GM19455 (cell line): ENCODE measurements around the gene ITLN2.
"Not testable (repeated sequence)": the region's sequence is repeated elsewhere in the genome, so short reads cannot be mapped to it uniquely, and the experiment has no call there.

ENCODE experiments used
- ATAC-seq: cut with Tn5 transposase; IDR thresholded peaks from one replicate; pipeline ENCODE4 v1.9.1; 2021; ENCODE audit not compliant: unreplicated experiment

The ITLN2 gene

DNA sequence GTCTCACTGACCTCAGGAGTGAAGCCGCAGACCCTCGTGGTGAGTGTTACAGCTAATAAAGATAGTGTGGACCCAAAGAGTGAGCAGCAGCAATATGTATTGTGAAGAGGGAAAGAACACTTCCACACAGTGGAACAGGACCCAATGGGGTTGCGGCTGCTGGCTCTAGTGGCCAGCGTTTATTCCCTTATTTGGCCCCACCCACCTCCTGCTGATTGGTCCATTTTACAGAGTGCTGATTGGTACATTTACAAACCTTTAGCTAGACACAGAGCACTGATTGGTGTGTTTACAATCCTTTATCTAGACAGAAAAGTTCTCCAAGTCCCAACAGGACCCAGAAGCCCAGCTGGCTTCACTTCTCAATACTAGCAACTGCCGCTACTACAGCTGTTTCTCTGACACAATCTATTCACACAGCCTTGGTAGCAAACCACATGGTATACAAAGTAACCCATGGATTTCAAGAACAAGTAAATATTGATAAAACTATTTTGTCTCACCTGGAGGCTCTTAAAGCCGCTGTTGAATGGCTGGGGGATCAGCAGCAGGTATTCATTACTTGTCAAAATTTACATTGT lies 44.3 kb downstream of the ITLN2 start:
- no peak for ATAC-seq

DNA sequence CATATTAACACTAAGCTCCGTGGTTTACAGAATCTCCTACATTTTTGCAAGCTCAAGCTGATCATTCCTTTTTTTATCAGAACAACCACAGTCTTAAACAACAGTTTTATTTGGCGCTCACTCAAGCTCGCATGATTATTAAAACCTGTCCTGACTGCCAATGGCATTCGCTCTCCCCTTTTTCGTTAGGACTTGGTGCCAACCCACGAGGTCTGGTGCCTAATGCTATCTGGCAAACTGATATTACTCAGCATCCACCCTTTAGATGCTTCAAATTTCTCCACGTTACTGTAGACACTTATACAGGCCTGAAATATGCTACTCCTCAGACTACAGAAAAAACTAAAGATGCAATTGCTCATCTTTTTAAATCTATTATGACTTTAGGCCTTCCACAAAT lies 46.6 kb downstream of the ITLN2 start:
- no peak for ATAC-seq

DNA sequence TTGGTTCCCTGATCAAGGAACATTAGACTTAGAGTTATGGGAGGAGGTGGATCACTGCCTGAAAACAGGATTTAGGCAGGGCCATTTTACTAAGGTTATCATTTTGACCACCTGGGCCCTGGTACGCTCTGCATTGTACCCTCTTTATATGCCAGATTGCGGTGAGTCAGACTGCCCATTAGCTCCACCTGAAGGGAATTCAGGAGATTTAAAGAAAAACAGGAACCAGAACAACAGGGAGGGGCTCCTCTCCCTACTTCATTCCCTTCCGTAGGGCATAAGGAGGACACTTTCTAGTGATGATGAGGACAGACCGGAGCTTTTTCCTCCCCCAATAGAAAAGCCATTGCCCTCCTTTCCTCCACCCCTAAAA lies 49.0 kb downstream of the ITLN2 start:
- no peak for ATAC-seq

DNA sequence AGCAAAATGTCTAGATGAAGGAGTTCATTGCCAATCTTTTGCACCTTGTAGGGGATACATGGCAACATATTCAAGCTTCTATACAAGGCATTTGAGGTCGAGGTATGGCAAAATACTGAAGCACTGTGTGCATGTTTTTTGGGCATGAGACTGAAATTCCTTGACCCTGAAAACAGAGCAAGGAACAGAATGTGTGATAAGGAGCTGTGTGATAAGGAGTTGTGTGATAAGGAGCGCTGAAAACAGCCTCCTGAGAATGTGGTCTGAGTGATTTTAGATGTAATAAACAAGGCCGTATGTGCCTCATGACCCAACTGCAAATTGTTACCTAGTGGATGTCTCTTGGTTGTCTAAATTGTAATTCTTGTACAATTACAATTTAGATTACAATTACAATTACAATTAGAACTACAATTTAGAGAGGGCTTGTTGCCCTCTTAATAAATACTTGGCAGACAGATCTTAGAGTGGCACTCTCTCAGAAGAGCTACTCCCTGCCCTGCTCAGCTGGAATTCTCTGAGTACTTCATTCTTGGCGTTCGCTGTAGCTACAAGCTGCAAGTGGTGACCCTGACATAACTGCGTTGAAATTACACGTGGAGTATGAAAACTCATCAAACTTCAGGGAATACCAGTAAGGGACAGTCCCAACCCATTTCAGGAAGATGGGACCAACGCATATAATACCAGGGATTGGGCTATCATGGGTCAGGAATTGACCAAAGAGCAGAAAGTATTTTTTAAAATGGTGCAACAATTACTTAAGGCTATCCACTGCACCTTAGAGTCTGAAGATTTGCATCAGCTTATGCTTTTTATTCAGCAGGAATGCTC lies 49.6 kb downstream of the ITLN2 start:
- ATAC-seq: no peak

DNA sequence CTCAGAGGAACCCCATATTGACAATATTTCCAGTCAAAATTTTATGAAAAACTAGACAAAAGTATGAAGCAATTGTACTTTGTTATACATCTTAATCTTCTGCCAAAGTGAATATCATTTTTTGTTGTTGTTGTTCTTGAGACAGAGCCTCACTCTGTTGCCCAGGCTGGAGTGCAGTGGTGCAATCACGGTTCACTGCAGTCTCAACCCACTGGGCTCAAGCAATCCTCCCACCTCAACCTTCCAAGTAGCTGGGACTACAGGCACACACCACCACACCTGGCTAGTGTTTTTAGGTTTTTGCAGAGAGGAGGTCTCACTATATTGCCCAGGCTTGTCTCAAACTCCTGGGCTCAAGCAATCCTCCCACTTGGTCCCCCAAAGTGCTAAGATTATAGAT lies 52.4 kb downstream of the ITLN2 start:
- not testable (repeated sequence) for ATAC-seq

DNA sequence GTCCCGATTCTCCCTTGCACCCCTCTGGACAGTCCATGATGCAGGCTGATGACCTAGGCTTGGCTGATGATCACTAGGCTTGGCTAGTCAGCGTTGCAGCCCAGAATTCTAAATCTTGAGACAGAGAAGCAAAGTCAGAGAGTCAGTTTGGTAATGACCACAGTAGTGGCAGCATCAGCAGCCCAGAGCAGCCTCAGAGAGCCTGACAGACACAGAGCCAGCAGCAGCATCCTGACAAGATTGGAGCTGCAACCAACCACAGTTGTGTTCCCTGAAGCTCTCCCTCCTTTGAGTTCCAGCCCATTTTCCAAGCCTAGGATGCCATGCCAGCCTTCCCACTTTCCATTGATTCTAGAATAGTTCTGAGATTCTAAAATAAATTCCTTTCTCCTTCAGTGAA lies 52.8 kb downstream of the ITLN2 start:
- ATAC-seq: no peak

DNA sequence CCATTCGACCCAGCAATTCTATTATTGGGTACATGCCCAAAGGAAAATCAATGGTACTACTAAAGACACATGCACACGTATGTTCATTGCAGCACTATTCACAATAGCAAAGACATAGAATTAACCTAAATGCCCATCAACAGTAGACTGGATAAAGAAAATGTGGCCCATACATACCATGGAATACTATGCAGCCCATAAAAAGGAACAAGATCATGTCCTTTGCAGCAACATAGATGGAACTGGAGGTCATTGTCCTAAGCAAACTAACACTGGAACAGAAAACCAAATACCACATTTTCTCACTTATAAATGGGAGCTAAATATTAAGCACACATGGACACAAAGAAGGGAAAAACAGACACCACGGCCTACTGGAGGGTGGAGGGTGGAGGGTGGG lies 53.9 kb downstream of the ITLN2 start:
- not testable (repeated sequence) for ATAC-seq
